ENCODE measurements around the gene TMEM72. TPM values are rescaled to one million over a fixed set of nuclear protein-coding genes. Genes with fewer than 3 reads are reported as not detected.

Gene TMEM72
- total RNA-seq, 1 experiment from 2014 or later = not detected

- peak; percentile 91 for DNase-seq
- no peaks in the 10 kb centered on the region for H3K9me3 ChIP-seq (ENCODE audit: low read length)
- no TSS peak for BruUV-seq (replicated peaks)
These were observed 21.6 kb downstream of the TMEM72 start for GRCh38 chr10:44932517-44933450.

GRCh38 chr10:44933451-44934321 is 22.5 kb downstream of the TMEM72 start:
- DNase-seq (no peak), ATAC-seq (no peak)
- no peaks in the 10 kb centered on the region for H3K4me1 ChIP-seq (ENCODE audit: insufficient read depth, low read length)
- BruUV-seq (replicated peaks) = no TSS peak
- TF ChIP-seq EZH2 (IDR thresholded peaks at IDR 0.05; ENCODE audit: low read length, unreplicated experiment) = no peak
- TF ChIP-seq CTCF (conservative IDR thresholded peaks at IDR 0.05; ENCODE audit: low read depth, low read length) = no peak
- no peak for TF ChIP-seq EZH2phosphoT487 (IDR thresholded peaks at IDR 0.05; ENCODE audit: borderline replicate concordance, low read length)
- H4K20me1 ChIP-seq (ENCODE audit: low read length) = no peaks in the 10 kb centered on the region
- H3F3A ChIP-seq (ENCODE audit: low read length, unreplicated experiment) = no peaks in the 10 kb centered on the region
- H2AFZ ChIP-seq (ENCODE audit: low read length) = no peak overlapping the region
- H3K79me2 ChIP-seq (ENCODE audit: low read length) = no peaks in the 10 kb centered on the region
- CTCF ChIA-PET = interaction anchor here (0.5 to 1.6 kb wide), 5 partner anchors 10 to 301 kb away, joined by 3 to 8 read pairs (median 3); no protein-coding TSS in a partner anchor
- no peak overlapping the region for H3K4me2 ChIP-seq (ENCODE audit: low read length)
- no peak overlapping the region for H3K4me3 ChIP-seq (ENCODE audit: low read length)
- H3K36me3 ChIP-seq (ENCODE audit: low read depth, low read length) = no peaks in the 10 kb centered on the region
- POLR2A ChIA-PET (ENCODE audit: unreplicated experiment) = interaction anchor here (1.0 kb wide), 1 partner anchor 67 kb away, joined by 3 read pairs; no protein-coding TSS in a partner anchor
- no peak overlapping the region for H3K27ac ChIP-seq (ENCODE audit: low read length)
- no peak overlapping the region for H3K9ac ChIP-seq (ENCODE audit: low read length)
- no peaks in the 10 kb centered on the region for H3K9me3 ChIP-seq (ENCODE audit: low read length)
- intact Hi-C loops (cut with micrococcal nuclease) = loop anchor here (2.0 to 5.0 kb wide), 3 partner anchors 25 to 274 kb away; partner anchors contain the start of gene RASSF4
- H3K9me2 ChIP-seq (replicated peaks; ENCODE audit: low read length) = no peaks in the 10 kb centered on the region
- 0 out of 2 replicates have a peak, but pooled peaks cover 5% of the 10 kb centered on the region for H3K27me3 ChIP-seq (ENCODE audit: low read length)

More at GRCh38 chr10:44932517-44933450, 21.6 kb downstream of the TMEM72 start:
- TF ChIP-seq EZH2 (IDR thresholded peaks at IDR 0.05; ENCODE audit: low read length, unreplicated experiment) (no peak), CTCF (conservative IDR thresholded peaks at IDR 0.05; ENCODE audit: low read depth, low read length) (peak; percentile 99)
- peak; percentile 99 for ATAC-seq
- Histone ChIP-seq H3K4me1 (ENCODE audit: insufficient read depth, low read length) (no peaks in the 10 kb centered on the region), H3K79me2 (ENCODE audit: low read length) (no peaks in the 10 kb centered on the region), H3K9ac (ENCODE audit: low read length) (no peak overlapping the region), H3K9me2 (replicated peaks; ENCODE audit: low read length) (no peaks in the 10 kb centered on the region), H2AFZ (ENCODE audit: low read length) (no peak overlapping the region), H3F3A (ENCODE audit: low read length, unreplicated experiment) (no peaks in the 10 kb centered on the region), H3K4me3 (ENCODE audit: low read length) (no peak overlapping the region), H4K20me1 (ENCODE audit: low read length) (no peaks in the 10 kb centered on the region), H3K27ac (ENCODE audit: low read length) (no peak overlapping the region), H3K27me3 (ENCODE audit: low read length) (0 out of 2 replicates have a peak, but pooled peaks cover 5% of the 10 kb centered on the region), H3K36me3 (ENCODE audit: low read depth, low read length) (no peaks in the 10 kb centered on the region), H3K4me2 (ENCODE audit: low read length) (no peak overlapping the region)
- ChIA-PET CTCF (interaction anchor here (0.5 to 1.6 kb wide), 5 partner anchors 11 to 302 kb away, joined by 3 to 8 read pairs (median 3); no protein-coding TSS in a partner anchor), POLR2A (ENCODE audit: unreplicated experiment) (interaction anchor here (1.0 kb wide), 1 partner anchor 68 kb away, joined by 3 read pairs; no protein-coding TSS in a partner anchor)
- intact Hi-C loops (cut with micrococcal nuclease) = loop anchor here (1.0 to 5.0 kb wide), 4 partner anchors 26 to 275 kb away; partner anchors contain the start of gene RASSF4

Measured in PC-3 (cell line).